ENCODE measurements around the gene TTLL4. TPM values are rescaled to one million over a fixed set of nuclear protein-coding genes. Genes with fewer than 3 reads are reported as not detected.
"Not testable (repeated sequence)": the region's sequence is repeated elsewhere in the genome, so short reads cannot be mapped to it uniquely, and the experiment has no call there.

The TTLL4 gene
- total and polyA plus RNA-seq, 2 experiments from 2014 or later = 53.5 to 77.8 TPM

- DNase-seq (ENCODE audit: low spot score) (no peak), ATAC-seq (peak; percentile 58)
- TF ChIP-seq STAT1 (IDR thresholded peaks at IDR 0.05; ENCODE audit: unreplicated experiment) = no peak
- TF ChIP-seq CTCF (conservative IDR thresholded peaks at IDR 0.05; ENCODE audit: low read depth in 2 of 2) = peak; percentile 15 to 37; a peak in 2 of 4 replicates
- H3K4me3 Mint-ChIP-seq = no peak overlapping the region
- no peaks in the 10 kb centered on the region for H3K27me3 Mint-ChIP-seq (ENCODE audit: insufficient read depth, low read depth, poor library complexity)
- Histone ChIP-seq H3K36me3 (ENCODE audit: insufficient read depth) (peaks cover 16% of the 10 kb centered on the region), H3K79me2 (replicated peaks; ENCODE audit: insufficient read depth) (no peaks in the 10 kb centered on the region), H3F3A (replicated peaks; ENCODE audit: low read depth) (no peaks in the 10 kb centered on the region), H4K20me1 (replicated peaks; ENCODE audit: insufficient read depth) (0 out of 2 replicates have a peak, but pooled peaks cover 6% of the 10 kb centered on the region), H3K27me3 (ENCODE audit: insufficient read depth) (no peaks in the 10 kb centered on the region), H3K4me3 (no peak overlapping the region), H3K4me2 (no peak overlapping the region), H3K27ac (ENCODE audit: low read depth) (no peak overlapping the region), H3K4me1 (ENCODE audit: insufficient read depth) (no peaks in the 10 kb centered on the region), H3K9me2 (ENCODE audit: insufficient read depth) (no peaks in the 10 kb centered on the region), H2AFZ (no peak overlapping the region)
- H3K27ac Mint-ChIP-seq = peak overlapping the region; percentile 12; the same call in 1 of the 2 replicates
- H3K4me1 Mint-ChIP-seq = 0 out of 3 replicates have a peak, but pooled peaks cover 2% of the 10 kb centered on the region
- H3K9me3 Mint-ChIP-seq = no peaks in the 10 kb centered on the region
- H3K36me3 Mint-ChIP-seq (ENCODE audit: low read depth) = peaks cover 29% of the 10 kb centered on the region
Measured at GRCh38 chr2:218756599-218757377, 46.2 kb downstream of the TTLL4 start.

DNA sequence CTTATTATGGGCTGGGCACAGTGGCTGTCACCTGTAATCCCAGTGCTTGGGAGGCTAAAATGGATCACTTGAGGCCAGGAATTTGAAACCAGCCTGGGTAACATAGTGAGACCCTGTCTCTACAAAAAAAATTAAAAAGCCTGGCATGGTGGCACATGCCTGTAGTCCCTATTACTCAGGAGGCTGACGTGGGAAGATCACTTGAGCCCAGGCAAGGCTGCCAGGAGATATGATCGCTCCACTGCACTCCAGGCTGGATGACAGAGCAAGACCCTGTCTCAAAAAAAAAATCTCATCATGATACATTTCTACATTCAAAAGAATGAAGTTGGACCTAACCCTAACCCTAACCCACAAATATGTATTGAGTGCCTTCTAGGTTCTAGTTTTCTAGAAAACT lies 51.2 kb downstream of the TTLL4 start:
- ATAC-seq = no peak
- H4K20me1 ChIP-seq (replicated peaks; ENCODE audit: insufficient read depth) = no peaks in the 10 kb centered on the region; the same call in 1 of the 2 replicates
- TF ChIP-seq NANOG (IDR thresholded peaks at IDR 0.05; ENCODE audit: borderline replicate concordance) = no peak
- TF ChIP-seq STAT1 (IDR thresholded peaks at IDR 0.05; ENCODE audit: unreplicated experiment) = no peak
- TF ChIP-seq CREB1 (CRISPR knock-in tag; IDR thresholded peaks at IDR 0.05; ENCODE audit: low read depth) = no peak
- TF ChIP-seq, protein P1, sequence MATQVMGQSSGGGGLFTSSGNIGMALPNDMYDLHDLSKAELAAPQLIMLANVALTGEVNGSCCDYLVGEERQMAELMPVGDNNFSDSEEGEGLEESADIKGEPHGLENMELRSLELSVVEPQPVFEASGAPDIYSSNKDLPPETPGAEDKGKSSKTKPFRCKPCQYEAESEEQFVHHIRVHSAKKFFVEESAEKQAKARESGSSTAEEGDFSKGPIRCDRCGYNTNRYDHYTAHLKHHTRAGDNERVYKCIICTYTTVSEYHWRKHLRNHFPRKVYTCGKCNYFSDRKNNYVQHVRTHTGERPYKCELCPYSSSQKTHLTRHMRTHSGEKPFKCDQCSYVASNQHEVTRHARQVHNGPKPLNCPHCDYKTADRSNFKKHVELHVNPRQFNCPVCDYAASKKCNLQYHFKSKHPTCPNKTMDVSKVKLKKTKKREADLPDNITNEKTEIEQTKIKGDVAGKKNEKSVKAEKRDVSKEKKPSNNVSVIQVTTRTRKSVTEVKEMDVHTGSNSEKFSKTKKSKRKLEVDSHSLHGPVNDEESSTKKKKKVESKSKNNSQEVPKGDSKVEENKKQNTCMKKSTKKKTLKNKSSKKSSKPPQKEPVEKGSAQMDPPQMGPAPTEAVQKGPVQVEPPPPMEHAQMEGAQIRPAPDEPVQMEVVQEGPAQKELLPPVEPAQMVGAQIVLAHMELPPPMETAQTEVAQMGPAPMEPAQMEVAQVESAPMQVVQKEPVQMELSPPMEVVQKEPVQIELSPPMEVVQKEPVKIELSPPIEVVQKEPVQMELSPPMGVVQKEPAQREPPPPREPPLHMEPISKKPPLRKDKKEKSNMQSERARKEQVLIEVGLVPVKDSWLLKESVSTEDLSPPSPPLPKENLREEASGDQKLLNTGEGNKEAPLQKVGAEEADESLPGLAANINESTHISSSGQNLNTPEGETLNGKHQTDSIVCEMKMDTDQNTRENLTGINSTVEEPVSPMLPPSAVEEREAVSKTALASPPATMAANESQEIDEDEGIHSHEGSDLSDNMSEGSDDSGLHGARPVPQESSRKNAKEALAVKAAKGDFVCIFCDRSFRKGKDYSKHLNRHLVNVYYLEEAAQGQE (IDR thresholded peaks at IDR 0.05; ENCODE audit: unreplicated experiment) = no peak
- TF ChIP-seq POLR2AphosphoS5 (IDR thresholded peaks at IDR 0.05; ENCODE audit: low read depth) = no peak
- TF ChIP-seq ETS1 (IDR thresholded peaks at IDR 0.05) = no peak
- no peak for TF ChIP-seq ZNF331 (CRISPR knock-in tag; IDR thresholded peaks at IDR 0.05; ENCODE audit: low read depth)
- TF ChIP-seq JUNB (IDR thresholded peaks at IDR 0.05; ENCODE audit: unreplicated experiment) = no peak
- TF ChIP-seq CTCF (conservative IDR thresholded peaks at IDR 0.05; ENCODE audit: low read depth in 2 of 2) = no peak

GRCh38 chr2:218772759-218773158 lies 62.1 kb downstream of the TTLL4 start:
- not testable (repeated sequence) for DNase-seq (ENCODE audit: low spot score); H3F3A ChIP-seq (replicated peaks; ENCODE audit: low read depth); H3K36me3 ChIP-seq (ENCODE audit: insufficient read depth); H3K27ac Mint-ChIP-seq; H3K27me3 ChIP-seq (ENCODE audit: insufficient read depth); H3K27ac ChIP-seq (ENCODE audit: low read depth); H3K4me1 ChIP-seq (ENCODE audit: insufficient read depth); H3K4me3 Mint-ChIP-seq; H3K79me2 ChIP-seq (replicated peaks; ENCODE audit: insufficient read depth); H3K27me3 Mint-ChIP-seq (ENCODE audit: insufficient read depth, low read depth, poor library complexity); ATAC-seq; H2AFZ ChIP-seq; H4K20me1 ChIP-seq (replicated peaks; ENCODE audit: insufficient read depth); H3K4me3 ChIP-seq; H3K9me2 ChIP-seq (ENCODE audit: insufficient read depth); H3K4me1 Mint-ChIP-seq; H3K4me2 ChIP-seq
- H3K36me3 Mint-ChIP-seq (ENCODE audit: low read depth) = peaks cover 21% of the 10 kb centered on the region
- H3K9me3 Mint-ChIP-seq = peaks cover 23% of the 10 kb centered on the region

More for the DNA sequence above, 51.2 kb downstream of the TTLL4 start:
- 0 out of 3 replicates have a peak, but pooled peaks cover 2% of the 10 kb centered on the region for H3K4me1 Mint-ChIP-seq
- no peaks in the 10 kb centered on the region for H3K79me2 ChIP-seq (replicated peaks; ENCODE audit: insufficient read depth)
- H3K27me3 Mint-ChIP-seq (ENCODE audit: insufficient read depth, low read depth, poor library complexity) = no peaks in the 10 kb centered on the region
- no peaks in the 10 kb centered on the region for H3K36me3 Mint-ChIP-seq (ENCODE audit: low read depth)
- H3K36me3 ChIP-seq (ENCODE audit: insufficient read depth) = no peaks in the 10 kb centered on the region
- no peaks in the 10 kb centered on the region for H3K27me3 ChIP-seq (ENCODE audit: insufficient read depth)
- no peak overlapping the region for H3K27ac ChIP-seq (ENCODE audit: low read depth)
- no peak overlapping the region for H3K4me2 ChIP-seq
- no peak overlapping the region for H3K4me3 ChIP-seq
- no peak overlapping the region for H3K4me3 Mint-ChIP-seq
- H3K9me2 ChIP-seq (ENCODE audit: insufficient read depth) = no peaks in the 10 kb centered on the region
- no peaks in the 10 kb centered on the region for H3K4me1 ChIP-seq (ENCODE audit: insufficient read depth)
- DNase-seq (ENCODE audit: low spot score) = no peak
- no peak overlapping the region for H2AFZ ChIP-seq
- H3F3A ChIP-seq (replicated peaks; ENCODE audit: low read depth) = no peaks in the 10 kb centered on the region
- no peaks in the 10 kb centered on the region for H3K9me3 Mint-ChIP-seq
- no peak overlapping the region for H3K27ac Mint-ChIP-seq

Measured in GM23338 (cell line).